Cardiac muscle cell (in vitro differentiated cells and primary cell): ENCODE measurements around the gene KCNIP3. TPM values are rescaled to one million over a fixed set of nuclear protein-coding genes. Genes with fewer than 3 reads are reported as not detected.
"Not testable (repeated sequence)": the region's sequence is repeated elsewhere in the genome, so short reads cannot be mapped to it uniquely, and the experiment has no call there.

Experiments
- DNase-seq, 2 donors: peaks; one replicate each; pipeline versions ENCODE4 v3.0.0 to v3.0.0-alpha.2; 2010 to 2017; ENCODE audit warnings: low read depth in 1 of 2, low spot score in 1 of 2
- H3K27ac ChIP-seq: fragments of 200-600 bp; sonication (generic); 2 replicates; pipeline ENCODE4 v1.5.1; 2016
- H3K27me3 ChIP-seq: fragments of 200-600 bp; sonication (generic); 2 replicates; pipeline ENCODE4 v1.6.0; 2016; ENCODE audit warnings: control low read depth
- H3K36me3 ChIP-seq: fragments of 200-600 bp; sonication (generic); 2 replicates; pipeline ENCODE4 v1.5.1; 2016; ENCODE audit warnings: control low read depth
- H3K4me1 ChIP-seq: fragments of 200-600 bp; sonication (generic); 2 replicates; pipeline ENCODE4 v1.8.1; 2017; ENCODE audit warnings: low read depth, mild to moderate bottlenecking, mixed run types
- H3K4me3 ChIP-seq: fragments of 200-600 bp; sonication (generic); 2 replicates; pipeline ENCODE4 v1.5.1; 2016; ENCODE audit warnings: mild to moderate bottlenecking
- H3K9me3 ChIP-seq: fragments of 200-600 bp; sonication (generic); 2 replicates; pipeline ENCODE4 v1.5.1; 2017; ENCODE audit warnings: low read depth, mild to moderate bottlenecking, control low read depth
- polyA plus RNA-seq: library from polyadenylated mRNA; unstranded; fragments of >200 nt; fragmentation: Nextera tagmentation; extraction: Ambion mirVana; gene quantifications from 2 replicates; pipeline ENCODE4 v1.2.1, GENCODE V29; 2016
- total RNA-seq: library from RNA; depleted of rRNA; stranded (reverse); fragments of >200 nt; gene quantifications from 2 replicates; pipeline ENCODE4 v1.2.3, GENCODE V29; 2016
- TF ChIP-seq, protein P1 (sequence below): IDR thresholded peaks from 2 replicates; pipeline ENCODE4 v1.5.1; 2012; ENCODE audit warnings: low read depth, mild to moderate bottlenecking, low read length

Gene KCNIP3
- total and polyA plus RNA-seq, 2 experiments from 2014 or later: 1.2 to 5.2 TPM

DNA sequence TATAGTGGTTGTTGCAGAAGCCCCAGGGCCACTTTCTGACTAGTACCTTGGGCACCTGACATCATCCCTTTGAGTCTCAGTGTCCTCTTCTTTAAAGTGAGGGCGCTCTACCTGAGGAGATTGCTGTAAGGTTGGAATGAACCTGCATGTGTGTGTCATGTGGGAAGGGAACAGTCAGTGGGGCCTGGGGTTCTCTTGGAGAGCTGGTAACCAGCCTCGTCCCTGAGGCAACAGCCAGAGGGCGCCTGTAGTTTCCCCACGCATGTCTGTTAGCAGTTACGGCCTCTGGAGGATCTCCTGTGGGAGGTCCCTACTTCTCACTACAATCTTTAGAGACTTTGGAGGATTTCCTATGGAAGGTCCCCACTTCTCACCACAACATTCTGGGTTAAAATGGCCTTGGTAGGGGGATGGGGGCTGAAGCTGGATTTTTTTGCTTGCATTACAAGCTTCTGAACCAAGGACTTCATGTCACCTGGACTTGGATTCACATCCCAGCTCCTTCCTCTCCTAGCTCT lies 106.1 kb downstream of the KCNIP3 start:
- H3K27me3 ChIP-seq, H3K9me3 ChIP-seq, H3K36me3 ChIP-seq, H3K4me1 ChIP-seq: not testable (repeated sequence)
- Histone ChIP-seq H3K4me3 (peak overlapping the region; percentile 89), H3K27ac (peak overlapping the region; percentile 85)
- peak; percentile 27 to 45 for DNase-seq
- TF ChIP-seq, protein P1, sequence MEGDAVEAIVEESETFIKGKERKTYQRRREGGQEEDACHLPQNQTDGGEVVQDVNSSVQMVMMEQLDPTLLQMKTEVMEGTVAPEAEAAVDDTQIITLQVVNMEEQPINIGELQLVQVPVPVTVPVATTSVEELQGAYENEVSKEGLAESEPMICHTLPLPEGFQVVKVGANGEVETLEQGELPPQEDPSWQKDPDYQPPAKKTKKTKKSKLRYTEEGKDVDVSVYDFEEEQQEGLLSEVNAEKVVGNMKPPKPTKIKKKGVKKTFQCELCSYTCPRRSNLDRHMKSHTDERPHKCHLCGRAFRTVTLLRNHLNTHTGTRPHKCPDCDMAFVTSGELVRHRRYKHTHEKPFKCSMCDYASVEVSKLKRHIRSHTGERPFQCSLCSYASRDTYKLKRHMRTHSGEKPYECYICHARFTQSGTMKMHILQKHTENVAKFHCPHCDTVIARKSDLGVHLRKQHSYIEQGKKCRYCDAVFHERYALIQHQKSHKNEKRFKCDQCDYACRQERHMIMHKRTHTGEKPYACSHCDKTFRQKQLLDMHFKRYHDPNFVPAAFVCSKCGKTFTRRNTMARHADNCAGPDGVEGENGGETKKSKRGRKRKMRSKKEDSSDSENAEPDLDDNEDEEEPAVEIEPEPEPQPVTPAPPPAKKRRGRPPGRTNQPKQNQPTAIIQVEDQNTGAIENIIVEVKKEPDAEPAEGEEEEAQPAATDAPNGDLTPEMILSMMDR: peak; percentile 50

DNA sequence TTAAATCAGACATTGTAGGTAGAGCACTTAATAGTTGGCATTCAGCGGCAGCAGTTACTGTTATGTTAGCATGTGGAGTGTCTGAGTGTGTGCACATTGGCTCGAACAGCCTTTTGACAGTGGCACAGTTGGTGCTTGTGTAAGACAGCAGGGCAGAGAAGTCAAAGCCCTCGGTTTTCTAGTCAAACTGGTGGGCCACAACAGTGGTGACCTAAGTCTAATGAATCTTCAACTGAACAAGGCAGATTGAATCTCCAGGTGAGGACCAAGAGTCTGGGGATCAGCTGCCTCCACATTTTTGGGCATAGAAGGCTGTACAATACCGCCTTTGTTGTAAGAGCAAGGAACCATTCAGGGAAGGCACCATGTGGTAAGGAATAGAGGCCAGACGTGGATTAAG lies 106.7 kb downstream of the KCNIP3 start:
- H3K9me3 ChIP-seq, H3K27ac ChIP-seq, H3K36me3 ChIP-seq, H3K27me3 ChIP-seq, H3K4me1 ChIP-seq, DNase-seq: not testable (repeated sequence)
- peak overlapping the region; percentile 89 for H3K4me3 ChIP-seq

DNA sequence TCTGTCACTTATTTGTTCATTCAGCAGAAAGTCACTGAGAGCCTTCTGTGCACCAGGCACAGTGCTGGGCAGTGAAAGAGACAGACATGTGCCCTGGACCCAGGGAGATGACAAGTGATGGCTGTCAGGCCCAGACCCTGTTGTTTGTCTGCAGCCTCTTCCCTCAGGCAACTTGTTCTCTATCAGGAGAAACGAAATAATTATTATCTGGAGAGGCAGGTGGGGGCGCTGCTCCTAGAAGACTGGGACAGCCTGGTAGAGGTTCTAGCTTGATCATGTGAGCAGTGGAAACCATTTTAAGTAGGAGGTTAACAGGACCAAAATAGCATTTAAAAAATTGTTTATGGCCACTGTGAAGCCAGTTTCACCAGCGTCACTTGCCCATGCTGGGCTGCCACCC lies 107.5 kb downstream of the KCNIP3 start:
- H3K36me3 ChIP-seq, H3K27ac ChIP-seq, H3K9me3 ChIP-seq, H3K27me3 ChIP-seq, H3K4me1 ChIP-seq, DNase-seq, H3K4me3 ChIP-seq: not testable (repeated sequence)

DNA sequence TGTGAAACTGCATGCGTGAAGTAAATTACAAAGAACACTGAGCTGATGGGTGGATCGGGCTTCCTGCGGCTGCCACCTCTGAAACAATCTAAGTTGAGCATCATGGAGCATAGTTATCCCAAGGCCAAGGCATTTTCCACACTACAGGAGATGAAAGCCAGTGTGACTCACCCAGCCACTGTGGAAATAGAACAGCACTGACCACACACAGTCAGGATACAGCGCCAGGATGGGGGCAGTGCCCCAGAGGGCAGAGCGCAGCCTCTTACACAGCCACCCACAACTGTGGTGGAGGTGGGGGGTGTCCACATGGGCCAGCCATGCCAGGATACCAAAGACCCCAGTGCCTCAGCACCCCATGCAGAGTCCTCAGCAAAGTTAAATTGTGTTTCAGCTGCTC lies 114.1 kb downstream of the KCNIP3 start:
- peak in 1 of 2 donors; percentile 41 for DNase-seq

DNA sequence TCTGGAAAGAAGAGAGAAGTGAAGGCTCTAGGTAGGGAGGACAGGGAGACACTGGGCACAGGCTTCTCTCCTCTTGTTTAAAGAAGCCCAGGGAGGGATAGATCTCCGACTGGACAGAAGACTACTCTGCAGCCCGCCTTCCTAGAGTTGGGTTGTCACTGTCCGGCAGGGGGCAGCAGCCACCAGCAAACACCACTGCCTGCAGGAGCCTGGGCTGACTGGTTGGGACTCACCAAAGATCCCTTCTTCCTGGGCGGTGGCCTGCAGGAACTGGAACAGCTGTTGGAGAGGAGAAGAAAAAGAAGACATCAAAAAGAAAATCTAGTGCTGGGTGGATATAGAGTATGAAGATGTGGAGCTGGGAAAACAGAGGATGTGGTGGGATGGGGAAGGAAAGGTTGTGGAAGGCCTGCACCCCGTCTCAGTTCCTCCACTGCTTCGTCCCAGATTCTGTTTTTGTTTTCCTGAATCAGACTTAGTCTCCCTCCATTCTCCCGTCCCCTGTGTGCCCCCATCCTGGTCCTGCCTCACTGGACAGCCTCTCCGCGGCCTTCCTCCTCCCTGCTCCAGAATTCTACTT lies 117.0 kb downstream of the KCNIP3 start:
- TF ChIP-seq, protein P1: peak; percentile 78

More for the DNA sequence above, 114.1 kb downstream of the KCNIP3 start:
- not testable (repeated sequence) for H3K4me3 ChIP-seq, H3K27ac ChIP-seq, H3K4me1 ChIP-seq, H3K36me3 ChIP-seq, H3K9me3 ChIP-seq, H3K27me3 ChIP-seq

DNA sequence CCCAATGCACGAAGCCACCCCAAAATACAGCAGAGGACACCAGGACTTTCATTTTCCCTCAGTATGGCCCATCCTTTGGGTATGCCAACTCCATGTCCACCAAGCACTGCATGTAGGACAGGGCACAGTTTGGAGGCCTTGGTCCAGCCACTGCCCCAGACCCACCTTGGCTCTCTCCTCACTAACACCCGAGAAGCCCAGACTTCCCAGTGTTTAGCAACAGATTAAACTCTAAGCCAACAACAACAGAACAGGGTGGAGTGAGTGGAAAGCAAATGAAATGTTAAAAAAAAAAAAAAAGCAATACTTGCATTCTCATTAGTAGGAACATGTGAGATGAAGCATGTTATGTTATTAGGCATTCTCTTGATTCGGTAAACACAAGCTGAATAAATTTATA lies 118.0 kb downstream of the KCNIP3 start:
- H3K27me3 ChIP-seq, H3K4me3 ChIP-seq, H3K27ac ChIP-seq, H3K4me1 ChIP-seq, H3K36me3 ChIP-seq, H3K9me3 ChIP-seq, DNase-seq: not testable (repeated sequence)

More for the DNA sequence above, 117.0 kb downstream of the KCNIP3 start:
- H3K9me3 ChIP-seq, H3K4me3 ChIP-seq, H3K27ac ChIP-seq, H3K27me3 ChIP-seq, H3K36me3 ChIP-seq, H3K4me1 ChIP-seq: not testable (repeated sequence)
- DNase-seq: peak; percentile 78 to 83

DNA sequence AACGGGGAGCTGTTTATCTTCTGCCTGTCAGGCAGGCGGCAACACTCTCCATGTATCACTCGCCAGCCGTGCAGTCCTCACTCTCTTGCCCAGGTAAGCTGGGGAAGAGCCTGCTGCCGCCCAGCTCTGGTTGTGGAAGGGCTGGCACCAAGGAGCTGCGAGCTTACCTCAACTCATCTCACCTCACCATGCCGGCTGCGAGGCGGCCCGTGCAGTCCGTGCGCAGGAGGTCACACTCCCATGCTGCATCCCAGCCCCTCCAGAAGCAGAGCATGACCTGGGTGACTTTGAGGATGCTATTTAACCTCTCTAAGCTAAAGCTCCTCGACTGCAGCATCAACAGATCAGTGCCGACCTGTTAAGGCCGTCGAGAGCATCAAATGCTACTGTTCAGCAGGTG lies 118.4 kb downstream of the KCNIP3 start:
- not testable (repeated sequence) for H3K27me3 ChIP-seq, DNase-seq

DNA sequence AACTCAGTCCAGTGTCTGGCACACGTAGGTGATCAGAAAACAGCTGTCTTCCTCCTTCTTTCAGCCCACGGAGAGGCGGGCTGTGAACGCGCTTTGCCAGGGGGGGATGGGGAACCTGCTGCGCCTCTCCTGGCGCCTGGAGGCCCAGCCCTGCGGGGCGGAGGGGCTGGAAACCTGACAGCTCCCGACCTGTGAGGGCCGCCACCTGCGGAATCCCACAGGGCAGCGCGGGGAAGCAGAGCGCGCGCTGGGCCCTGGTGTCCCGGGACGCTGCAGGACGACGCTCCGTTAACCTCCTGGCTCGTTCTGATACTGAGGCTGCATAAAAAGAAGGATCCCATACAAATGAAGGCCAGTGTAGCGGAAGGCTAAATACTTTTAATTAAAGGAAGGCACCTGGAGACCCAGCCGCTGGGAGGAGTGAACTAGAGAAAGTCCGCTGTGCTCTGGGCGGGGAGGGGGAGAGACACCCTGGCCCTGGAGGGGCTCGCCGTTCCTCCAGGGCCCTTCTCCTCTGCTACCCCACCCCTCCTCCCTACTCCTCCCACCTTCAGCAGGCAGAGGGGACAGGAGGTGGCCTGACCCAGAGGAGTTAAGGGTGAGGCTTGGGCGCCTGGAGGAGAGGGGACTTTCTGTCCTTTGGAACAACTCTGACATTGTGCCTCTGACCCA lies 130.2 kb downstream of the KCNIP3 start:
- not testable (repeated sequence) for H3K36me3 ChIP-seq, DNase-seq, H3K27ac ChIP-seq, H3K27me3 ChIP-seq, H3K9me3 ChIP-seq, H3K4me1 ChIP-seq, H3K4me3 ChIP-seq

More for the DNA sequence above, 118.4 kb downstream of the KCNIP3 start:
- H3K36me3 ChIP-seq, H3K4me1 ChIP-seq, H3K27ac ChIP-seq, H3K9me3 ChIP-seq, H3K4me3 ChIP-seq: not testable (repeated sequence)

DNA sequence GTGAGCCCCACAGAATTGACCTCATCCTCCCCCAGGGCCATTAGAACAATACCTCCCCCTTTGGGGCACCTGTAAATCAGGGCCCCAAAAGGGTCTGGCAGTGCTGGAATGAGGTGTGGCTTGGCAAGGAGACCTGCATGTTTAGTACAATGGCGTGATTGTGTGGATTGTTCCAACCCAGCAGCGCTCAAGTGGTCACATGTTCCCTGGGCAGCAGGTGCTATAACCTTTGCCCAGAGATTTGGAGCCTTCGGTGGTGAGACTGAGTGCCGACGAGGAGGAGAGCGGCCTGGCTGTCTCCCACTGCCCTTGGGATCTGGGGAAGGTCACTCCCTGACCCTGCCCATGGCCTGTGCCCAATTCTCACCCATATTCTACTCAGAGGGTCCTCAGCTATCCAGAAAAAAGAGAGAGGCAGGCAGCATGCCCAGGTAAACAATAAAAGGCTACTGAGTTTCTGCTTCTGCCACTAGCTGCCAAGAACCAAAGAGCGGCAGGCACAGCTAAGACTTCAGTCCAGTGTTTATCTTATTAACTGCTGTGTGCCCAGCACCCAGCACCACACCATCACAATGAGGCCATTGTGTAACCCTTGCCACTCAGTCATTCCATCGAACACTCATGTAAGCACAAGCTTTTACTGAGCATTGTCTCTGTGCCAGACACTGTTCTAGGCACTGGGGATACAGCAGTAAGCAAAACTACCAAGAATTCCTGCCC lies 132.8 kb downstream of the KCNIP3 start:
- not testable (repeated sequence) for H3K4me3 ChIP-seq, H3K9me3 ChIP-seq, DNase-seq

DNA sequence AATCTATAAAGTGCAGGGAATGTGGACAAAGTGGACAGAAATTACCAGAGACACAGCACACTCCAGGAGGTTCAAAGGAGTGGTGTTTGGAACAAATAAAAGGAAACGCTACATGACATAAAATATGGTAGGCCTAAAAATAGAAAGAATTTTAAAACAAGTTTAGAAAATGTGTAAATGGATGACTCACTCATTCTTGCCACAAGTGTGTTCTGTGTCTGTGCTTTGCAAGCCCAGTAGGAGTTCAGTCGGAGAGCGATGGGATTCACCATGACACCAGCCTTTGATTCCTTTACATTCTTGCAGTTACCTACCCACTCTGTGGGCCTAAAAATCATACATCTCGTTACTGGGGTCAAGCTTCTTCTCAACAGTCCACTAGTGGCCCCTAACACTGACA lies 136.2 kb downstream of the KCNIP3 start:
- H3K36me3 ChIP-seq, DNase-seq, H3K4me3 ChIP-seq, H3K4me1 ChIP-seq, H3K9me3 ChIP-seq, H3K27ac ChIP-seq, H3K27me3 ChIP-seq: not testable (repeated sequence)

More for the DNA sequence above, 132.8 kb downstream of the KCNIP3 start:
- not testable (repeated sequence) for H3K27me3 ChIP-seq, H3K36me3 ChIP-seq, H3K4me1 ChIP-seq, H3K27ac ChIP-seq

DNA sequence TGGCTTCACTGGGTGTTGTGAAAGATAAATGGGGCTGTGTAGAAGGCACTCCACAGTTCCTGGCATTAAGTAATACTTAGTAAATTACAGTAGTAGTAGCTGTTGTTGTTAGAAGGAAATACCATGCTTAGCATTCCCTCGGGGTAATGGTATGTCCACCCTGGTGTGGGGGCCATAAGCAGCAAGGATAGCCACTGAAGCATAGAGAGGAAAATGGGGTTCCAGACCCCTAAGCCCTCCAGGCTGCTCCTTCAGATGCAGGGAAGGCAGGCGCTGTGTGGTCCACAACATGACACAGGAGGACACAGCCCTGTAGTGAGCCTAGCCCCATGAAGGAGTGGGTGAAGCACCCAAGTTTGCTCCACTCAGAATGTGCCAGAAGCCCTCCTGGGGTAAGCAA lies 136.8 kb downstream of the KCNIP3 start:
- not testable (repeated sequence) for H3K9me3 ChIP-seq, H3K27me3 ChIP-seq, H3K4me3 ChIP-seq, DNase-seq, H3K36me3 ChIP-seq, H3K27ac ChIP-seq, H3K4me1 ChIP-seq
